Erythroblast (primary cell): ENCODE measurements around the gene OPHN1.

Experiments used
- DNase-seq, 2 experiments: peaks; one replicate each; lab custom pipeline; 2025; lab: John Stamatoyannopoulos, UW
- GATA1 ChIP-seq: IDR thresholded peaks from 2 replicates; pipeline ENCODE4 v1.6.1; 2011; ENCODE audit warnings: low read depth, mild to moderate bottlenecking, control low read depth, low read length, moderate library complexity
- POLR2A ChIP-seq: IDR thresholded peaks from 2 replicates; pipeline ENCODE4 v1.6.1; 2011; ENCODE audit warnings: mild to moderate bottlenecking, low read length

Gene OPHN1

DNA sequence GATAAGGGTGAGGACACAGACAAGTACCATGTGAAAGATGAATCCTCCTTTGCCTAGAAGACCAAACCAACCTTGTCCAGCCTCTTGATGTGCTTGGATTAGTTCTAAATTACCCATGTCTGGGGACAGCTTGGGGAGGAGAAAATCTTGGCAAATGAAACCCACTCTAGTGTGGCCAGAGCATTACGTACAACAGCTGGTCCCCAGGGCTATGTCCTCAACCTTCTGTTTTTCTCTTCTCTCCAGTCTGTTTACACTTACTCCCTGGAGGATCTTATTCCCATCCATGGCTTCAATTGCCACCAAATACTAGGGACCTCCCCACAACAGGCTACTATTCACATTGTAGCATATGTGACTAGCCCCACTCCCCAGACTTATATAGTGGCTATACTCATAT is 384.5 kb downstream of the OPHN1 start:
- DNase-seq = no peak
- TF ChIP-seq POLR2A = no peak
- TF ChIP-seq GATA1 = no peak

- DNase-seq = no peak
Measured at GRCh38 chrX:68045008-68045577, 388.2 kb downstream of the OPHN1 start.

DNA sequence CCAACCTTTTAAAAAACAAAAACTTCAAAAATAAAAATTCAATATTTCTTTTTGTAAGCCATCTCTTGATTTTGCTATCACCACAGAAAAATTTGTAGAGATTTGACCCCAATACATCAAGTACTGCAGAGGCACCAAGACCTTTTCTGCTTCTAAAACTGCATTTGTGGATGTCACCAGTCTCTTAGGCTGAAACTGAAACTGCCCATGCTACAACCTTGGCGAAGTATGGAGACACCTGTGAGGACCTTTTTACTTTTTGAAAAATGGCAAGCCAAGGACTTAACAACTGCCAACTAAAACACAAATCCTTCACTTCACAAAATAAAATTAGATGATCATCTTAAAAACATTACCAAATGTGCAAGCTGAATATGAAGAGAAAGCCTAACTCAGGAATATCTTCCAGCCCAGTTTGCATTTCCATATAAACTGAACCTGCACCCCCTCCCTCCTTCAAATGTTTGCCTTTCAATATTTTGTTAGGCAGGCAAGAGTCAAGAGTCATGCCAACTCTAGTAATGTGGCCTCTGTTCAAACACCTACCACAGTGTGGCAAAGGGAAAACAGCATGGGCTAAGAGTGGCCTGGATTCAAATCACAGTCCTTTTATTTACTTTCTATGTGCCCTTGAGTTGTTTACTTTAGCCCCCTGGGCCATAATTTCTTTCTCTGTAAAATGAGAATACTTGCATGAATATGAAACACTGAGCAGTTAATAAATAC is 389.4 kb downstream of the OPHN1 start:
- no peak for TF ChIP-seq POLR2A
- TF ChIP-seq GATA1 = no peak
- no peak for DNase-seq

More at GRCh38 chrX:68045008-68045577, 388.2 kb downstream of the OPHN1 start:
- TF ChIP-seq GATA1 (no peak), POLR2A (no peak)

- no peak for DNase-seq
- TF ChIP-seq GATA1 (no peak), POLR2A (no peak)
Measured at GRCh38 chrX:68041110-68041509, 392.2 kb downstream of the OPHN1 start.

GRCh38 chrX:68018248-68019203 is 414.8 kb downstream of the OPHN1 start:
- peak; percentile 2 to 9 for DNase-seq
- no peak for TF ChIP-seq POLR2A
- TF ChIP-seq GATA1 = no peak

- DNase-seq = no peak
- TF ChIP-seq POLR2A (no peak), GATA1 (no peak)
Measured at GRCh38 chrX:67998540-67998939, 434.8 kb downstream of the OPHN1 start.
